VCaP (cell line): ENCODE measurements around the gene DSC3.

Experiments
- H3K27ac ChIP-seq: fragments of 450-650 bp; 2 replicates; pipeline ENCODE4 v1.5.1; 2017
- CTCF ChIP-seq: fragments of 450-650 bp; conservative IDR thresholded peaks from 2 replicates; pipeline ENCODE4 v1.5.1; 2017; ENCODE audit warnings: mild to moderate bottlenecking, moderate library complexity

The DSC3 gene

GRCh38 chr18:30970196-30970816, 72.2 kb downstream of the DSC3 start:
- TF ChIP-seq CTCF = peak; percentile 67
- no peak overlapping the region for H3K27ac ChIP-seq

GRCh38 chr18:30969670-30970170, 72.8 kb downstream of the DSC3 start:
- H3K27ac ChIP-seq = no peak overlapping the region
- TF ChIP-seq CTCF = no peak

- H3K27ac ChIP-seq = no peak overlapping the region
- no peak for TF ChIP-seq CTCF
Measured at GRCh38 chr18:30967701-30968100, 74.8 kb downstream of the DSC3 start.

- no peak overlapping the region for H3K27ac ChIP-seq
- no peak for TF ChIP-seq CTCF
Measured at GRCh38 chr18:30965237-30965636, 77.3 kb downstream of the DSC3 start.

GRCh38 chr18:30960661-30961060, 81.9 kb downstream of the DSC3 start:
- TF ChIP-seq CTCF = no peak
- H3K27ac ChIP-seq = no peak overlapping the region

- no peak for TF ChIP-seq CTCF
- H3K27ac ChIP-seq = no peak overlapping the region
Measured at GRCh38 chr18:30957066-30957465, 85.5 kb downstream of the DSC3 start.

- TF ChIP-seq CTCF = no peak
Measured at GRCh38 chr18:30954262-30954661, 88.3 kb downstream of the DSC3 start.

More at GRCh38 chr18:30954262-30954661, 88.3 kb downstream of the DSC3 start:
- H3K27ac ChIP-seq = no peak overlapping the region
